Glomerular visceral epithelial cell (primary cell): ENCODE data around the gene FRMD8.

Experiments
- DNase-seq: peaks from one replicate; pipeline ENCODE4 v3.0.0-alpha.2; 2016; ENCODE audit errors: extremely low spot score

The FRMD8 gene

GRCh38 chr11:65376138-65376713 is 10.2 kb upstream of the FRMD8 start:
- DNase-seq: no peak

- no peak for DNase-seq
These were observed 9.4 kb upstream of the FRMD8 start for GRCh38 chr11:65377036-65377435.

- DNase-seq: no peak
These were observed 8.7 kb upstream of the FRMD8 start for GRCh38 chr11:65377777-65378176.

- DNase-seq: no peak
These were observed 8.1 kb upstream of the FRMD8 start for GRCh38 chr11:65378208-65378927.

GRCh38 chr11:65378928-65379638 is 7.4 kb upstream of the FRMD8 start:
- DNase-seq: no peak

- no peak for DNase-seq
These were observed 6.6 kb upstream of the FRMD8 start for GRCh38 chr11:65379698-65380459.

GRCh38 chr11:65380460-65381119 is 5.8 kb upstream of the FRMD8 start:
- no peak for DNase-seq

GRCh38 chr11:65381716-65382032 is 4.8 kb upstream of the FRMD8 start:
- no peak for DNase-seq

GRCh38 chr11:65382033-65382803 is 4.2 kb upstream of the FRMD8 start, which contains the start of gene SLC25A45:
Gene SLC25A45, minus strand, starts transcription at chr11:65382646. Its CDS starts 695 bp downstream, at chr11:65381951.
- DNase-seq: peak; percentile 98

GRCh38 chr11:65382804-65383368 is 3.6 kb upstream of the FRMD8 start:
- DNase-seq: peak; percentile 95

GRCh38 chr11:65383778-65384177 is 2.7 kb upstream of the FRMD8 start:
- DNase-seq: no peak

- DNase-seq: no peak
These were observed 2.0 kb upstream of the FRMD8 start for GRCh38 chr11:65384301-65384889.

- DNase-seq: no peak
These were observed 2.3 kb downstream of the FRMD8 start for GRCh38 chr11:65388731-65389130.

GRCh38 chr11:65389294-65389980 is 3.0 kb downstream of the FRMD8 start:
- DNase-seq: no peak

GRCh38 chr11:65390099-65390941 is 3.9 kb downstream of the FRMD8 start:
- no peak for DNase-seq

- DNase-seq: no peak
These were observed 4.6 kb downstream of the FRMD8 start for GRCh38 chr11:65390996-65391395.

GRCh38 chr11:65392186-65392829 is 5.9 kb downstream of the FRMD8 start:
- no peak for DNase-seq

GRCh38 chr11:65392899-65393298 is 6.5 kb downstream of the FRMD8 start:
- no peak for DNase-seq
